Subcutaneous abdominal adipose tissue (tissue), 5 donors: ENCODE measurements around the gene FIBIN.
"Not testable (repeated sequence)": the region's sequence is repeated elsewhere in the genome, so short reads cannot be mapped to it uniquely, and the experiment has no call there.

ENCODE experiments used
- H3K27ac ChIP-seq: one replicate; pipeline ENCODE4 v1.7.0; 2013; ENCODE audit warnings: low read depth, mild to moderate bottlenecking, inconsistent platforms, low read length, moderate library complexity
- H3K27me3 ChIP-seq, 5 donors: one replicate each; pipeline ENCODE4 v1.7.0; 2013; ENCODE audit warnings: low read length in 5 of 5, inconsistent platforms in 1 of 5; ENCODE audit not compliant: control insufficient read depth in 5 of 5, insufficient read depth in 4 of 5
- H3K36me3 ChIP-seq, 5 donors: one replicate each; pipeline ENCODE4 v1.7.0; 2013; ENCODE audit warnings: low read length in 5 of 5; ENCODE audit not compliant: control insufficient read depth in 5 of 5, insufficient read depth in 5 of 5
- H3K4me1 ChIP-seq, 5 donors: one replicate each; pipeline ENCODE4 v1.7.0; 2013; ENCODE audit warnings: low read length in 5 of 5, mild to moderate bottlenecking in 3 of 5, moderate library complexity in 1 of 5; ENCODE audit not compliant: control insufficient read depth in 5 of 5, insufficient read depth in 5 of 5
- H3K4me3 ChIP-seq, 5 donors: one replicate each; pipeline ENCODE4 v1.7.0; 2013; ENCODE audit warnings: low read length in 5 of 5, low read depth in 1 of 5
- H3K9ac ChIP-seq, 5 donors: one replicate each; pipeline ENCODE4 v1.7.0; 2013; ENCODE audit warnings: low read length in 5 of 5, mild to moderate bottlenecking in 4 of 5, moderate library complexity in 3 of 5
- H3K9me3 ChIP-seq, 5 donors: one replicate each; pipeline ENCODE4 v1.7.0; 2013; ENCODE audit warnings: low read length in 5 of 5; ENCODE audit not compliant: control insufficient read depth in 5 of 5
- donor health status: healthy.
- donor health status: healthy.
- donor health status: healthy.
- donor health status: healthy.
- donor health status: healthy.

The FIBIN gene

GRCh38 chr11:26976389-26976788 is 17.5 kb upstream of the FIBIN start:
- H3K27ac ChIP-seq = no peak overlapping the region
- peaks cover 0 to 3% (median 0%) of the 10 kb centered on the region in 5 donors for H3K9me3 ChIP-seq
- H3K36me3 ChIP-seq = no peaks in the 10 kb centered on the region
- H3K27me3 ChIP-seq = no peaks in the 10 kb centered on the region
- H3K4me1 ChIP-seq = no peaks in the 10 kb centered on the region
- H3K9ac ChIP-seq = no peak overlapping the region
- H3K4me3 ChIP-seq = no peak overlapping the region

DNA sequence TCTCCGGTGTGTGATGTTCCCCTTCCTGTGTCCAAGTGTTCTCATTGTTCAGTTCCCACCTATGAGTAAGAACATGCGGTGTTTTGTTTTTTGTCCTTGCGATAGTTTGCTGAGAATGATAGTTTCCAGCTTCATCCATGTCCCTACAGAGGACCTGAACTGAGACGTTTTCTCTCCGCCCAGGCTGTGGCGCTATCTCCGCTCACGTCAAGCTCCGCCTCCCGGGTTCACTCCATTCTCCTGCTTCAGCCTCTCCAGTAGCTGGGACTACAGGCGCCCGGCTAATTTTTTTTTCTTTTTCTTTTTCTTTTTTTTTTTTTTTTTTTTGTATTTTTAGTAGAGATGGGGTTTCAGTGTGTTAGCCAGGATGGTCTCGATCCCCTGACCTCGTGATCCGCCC is 16.7 kb upstream of the FIBIN start:
- H3K9me3 ChIP-seq, H3K27ac ChIP-seq, H3K4me3 ChIP-seq, H3K9ac ChIP-seq, H3K36me3 ChIP-seq, H3K4me1 ChIP-seq, H3K27me3 ChIP-seq: not testable (repeated sequence)

DNA sequence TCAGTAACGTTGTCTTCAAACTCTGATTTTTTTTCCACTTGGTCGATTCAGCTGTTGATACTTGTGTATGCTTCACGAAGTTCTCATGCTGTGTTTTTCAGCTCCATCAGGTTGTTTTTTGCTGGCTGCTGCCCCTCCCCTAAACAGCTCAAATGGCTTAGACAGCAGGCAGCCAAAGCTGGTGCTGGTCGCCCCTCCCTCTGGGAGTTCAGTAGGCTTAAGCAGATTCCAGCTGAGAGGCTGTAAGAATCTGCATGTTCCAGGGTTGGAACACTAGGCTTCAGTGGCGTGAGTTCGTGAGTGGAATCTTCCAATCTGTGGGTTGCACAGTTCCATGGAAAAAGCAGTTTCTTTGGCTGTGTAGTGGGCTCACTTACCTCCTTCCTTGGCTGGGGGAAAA is 10.3 kb upstream of the FIBIN start:
- H3K27ac ChIP-seq = no peak overlapping the region
- no peaks in the 10 kb centered on the region for H3K36me3 ChIP-seq
- no peak overlapping the region for H3K4me3 ChIP-seq
- H3K27me3 ChIP-seq = no peaks in the 10 kb centered on the region
- no peak overlapping the region for H3K9ac ChIP-seq
- H3K4me1 ChIP-seq = peaks cover 0 to 6% (median 0%) of the 10 kb centered on the region in 5 donors
- H3K9me3 ChIP-seq = peaks cover 0 to 7% (median 0%) of the 10 kb centered on the region in 5 donors

GRCh38 chr11:26985470-26985869 is 8.4 kb upstream of the FIBIN start:
- Histone ChIP-seq H3K27me3 (no peaks in the 10 kb centered on the region), H3K27ac (no peak overlapping the region), H3K4me1 (peaks cover 0 to 6% (median 0%) of the 10 kb centered on the region in 5 donors), H3K9me3 (peaks cover 0 to 4% (median 0%) of the 10 kb centered on the region in 5 donors), H3K36me3 (no peaks in the 10 kb centered on the region), H3K4me3 (no peak overlapping the region), H3K9ac (no peak overlapping the region)

- Histone ChIP-seq H3K4me1 (peaks cover 0 to 6% (median 0%) of the 10 kb centered on the region in 5 donors), H3K9me3 (peaks cover 0 to 4% (median 0%) of the 10 kb centered on the region in 5 donors), H3K27me3 (no peaks in the 10 kb centered on the region), H3K27ac (no peak overlapping the region), H3K4me3 (no peak overlapping the region), H3K36me3 (no peaks in the 10 kb centered on the region), H3K9ac (no peak overlapping the region)
Observed at GRCh38 chr11:26985943-26986342, 8.0 kb upstream of the FIBIN start.

DNA sequence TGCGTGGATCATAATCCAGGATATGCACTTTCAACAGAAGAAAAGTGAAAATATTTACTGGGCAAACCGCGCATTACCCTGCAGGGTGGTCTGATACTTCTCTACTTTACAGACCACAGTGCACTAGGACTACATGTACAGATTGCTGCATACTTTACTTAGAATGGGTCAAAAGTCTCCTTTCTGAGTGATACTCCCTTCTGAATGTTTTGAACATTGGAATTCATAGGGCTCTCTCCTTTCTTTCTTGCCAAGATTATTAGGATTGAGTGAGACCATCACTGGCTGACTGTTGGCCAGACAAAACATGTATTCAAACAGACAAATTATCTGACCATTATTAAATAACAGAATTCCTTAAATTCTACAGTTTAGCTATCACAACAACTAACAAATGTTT is 6.6 kb upstream of the FIBIN start:
- H3K4me1 ChIP-seq = peaks cover 0 to 12% (median 4%) of the 10 kb centered on the region in 5 donors
- no peak overlapping the region for H3K27ac ChIP-seq
- no peaks in the 10 kb centered on the region for H3K36me3 ChIP-seq
- H3K4me3 ChIP-seq = no peak overlapping the region
- no peak overlapping the region for H3K9ac ChIP-seq
- no peaks in the 10 kb centered on the region for H3K27me3 ChIP-seq
- H3K9me3 ChIP-seq = peaks cover 0 to 4% (median 0%) of the 10 kb centered on the region in 5 donors

DNA sequence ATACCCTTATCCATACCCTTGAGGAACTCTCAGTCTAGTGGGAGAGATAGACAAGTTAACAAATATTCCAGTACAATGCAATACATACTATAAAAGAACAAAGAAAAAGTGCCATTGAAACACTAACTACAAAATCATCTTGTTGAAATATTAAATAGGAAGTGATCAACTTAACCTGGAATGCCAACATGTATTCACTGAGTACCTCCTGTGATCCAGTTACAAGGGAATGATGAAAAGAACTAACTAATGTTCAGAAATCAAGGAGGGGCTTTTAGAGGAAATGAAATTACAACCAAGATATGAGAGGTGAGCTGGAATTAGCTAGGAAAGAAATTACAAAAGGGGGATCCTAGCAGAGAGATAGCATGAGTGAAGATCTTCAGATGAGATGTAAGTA is 6.2 kb upstream of the FIBIN start:
- Histone ChIP-seq H3K27me3 (no peaks in the 10 kb centered on the region), H3K27ac (no peak overlapping the region), H3K9ac (no peak overlapping the region), H3K36me3 (no peaks in the 10 kb centered on the region), H3K9me3 (peaks cover 0 to 4% (median 0%) of the 10 kb centered on the region in 5 donors), H3K4me1 (peaks cover 0 to 17% (median 8%) of the 10 kb centered on the region in 5 donors), H3K4me3 (no peak overlapping the region)

DNA sequence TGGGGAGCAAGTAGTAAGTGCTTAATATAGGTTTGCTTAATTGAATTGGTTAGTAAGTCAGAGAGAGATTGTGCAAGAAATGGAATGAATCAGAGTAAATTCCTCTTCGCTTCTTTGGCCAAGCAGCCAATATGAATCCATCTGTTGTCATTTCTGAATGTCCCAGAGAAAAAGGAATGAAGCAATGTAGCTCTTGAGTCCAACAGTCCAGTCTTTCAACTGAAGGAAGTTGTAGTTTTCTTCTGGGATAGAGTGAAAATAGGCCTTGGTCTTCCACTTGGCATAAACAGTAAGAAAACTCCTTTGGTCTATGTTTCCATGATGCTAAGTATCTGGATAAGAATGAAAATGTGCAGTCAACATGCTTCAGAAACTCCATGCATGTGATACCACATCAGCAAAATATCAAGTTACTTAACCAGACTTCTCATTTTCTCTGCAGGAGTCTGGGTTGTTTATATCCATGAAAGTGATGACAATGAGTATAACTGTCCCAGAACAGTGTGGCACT is 1.8 kb upstream of the FIBIN start:
- Histone ChIP-seq H3K27me3 (peaks cover 0 to 3% (median 0%) of the 10 kb centered on the region in 5 donors), H3K36me3 (no peaks in the 10 kb centered on the region), H3K4me3 (no peak overlapping the region), H3K9me3 (no peaks in the 10 kb centered on the region), H3K27ac (peak overlapping the region; percentile 39), H3K4me1 (peaks cover 0 to 34% (median 20%) of the 10 kb centered on the region in 5 donors), H3K9ac (no peak overlapping the region)

GRCh38 chr11:26994631-26995095 is 751 bp downstream of the FIBIN start:
- H3K27ac ChIP-seq = no peak overlapping the region
- no peaks in the 10 kb centered on the region for H3K9me3 ChIP-seq
- H3K36me3 ChIP-seq = no peaks in the 10 kb centered on the region
- H3K4me3 ChIP-seq = peak overlapping the region; percentile 61 to 80 (median 67)
- peaks cover 0 to 31% (median 20%) of the 10 kb centered on the region in 5 donors for H3K4me1 ChIP-seq
- peaks cover 0 to 3% (median 0%) of the 10 kb centered on the region in 5 donors for H3K27me3 ChIP-seq
- H3K9ac ChIP-seq = peak overlapping the region in 2 of 5 donors; percentile 37 to 60

- Histone ChIP-seq H3K27ac (no peak overlapping the region), H3K4me3 (peak overlapping the region in 3 of 5 donors; percentile 23 to 61 (median 61)), H3K27me3 (peaks cover 0 to 3% (median 0%) of the 10 kb centered on the region in 5 donors), H3K36me3 (no peaks in the 10 kb centered on the region), H3K9me3 (no peaks in the 10 kb centered on the region), H3K4me1 (peaks cover 0 to 31% (median 20%) of the 10 kb centered on the region in 5 donors), H3K9ac (no peak overlapping the region)
Observed at GRCh38 chr11:26995701-26996460, 2.0 kb downstream of the FIBIN start.
